HepG2 (cell line): ENCODE measurements around the gene KANSL1L. TPM values are rescaled to one million over a fixed set of nuclear protein-coding genes. Genes with fewer than 3 reads are reported as not detected.
A peak's percentile ranks its signal among the peaks of the same experiment; 100 is the strongest.

Experiments
- ATAC-seq: fragments of 200-7000 bp; cut with Tn5 transposase; 3 replicates; pipeline ENCODE4 v1.9.1; 2020; ENCODE audit warnings: mild to moderate bottlenecking, moderate library complexity
- BruUV-seq: library from RNA; stranded (reverse); fragments of 400-500 nt; replicated peaks from 2 replicates; lab custom pipeline; 2021; lab: Mats Ljungman, UMichigan
- CTCF ChIA-PET: fragments of 300-600 bp; formaldehyde crosslinking; extraction: SDS; loops from one replicate; lab custom pipeline; 2021; ENCODE audit warnings: low total read pairs, inconsistent platforms, low intra/inter-chr PET ratio; lab: Yijun Ruan, JAX
- POLR2A ChIA-PET: fragments of 350-600 bp; sonication (Branson Sonifier 250); formaldehyde crosslinking; loops from one replicate; lab custom pipeline; 2020; ENCODE audit warnings: antibody characterized with exemption, inconsistent platforms; lab: Yijun Ruan, JAX
- DNase-seq: peaks from one replicate; pipeline ENCODE4 v3.0.0-alpha.2; 2015; ENCODE audit warnings: low spot score
- FAIRE-seq: peaks from 3 replicates; lab custom pipeline; 2011; peaks lifted over from hg19 to GRCh38; lab: Jason Lieb, UNC
- H2AFZ ChIP-seq: one replicate; pipeline ENCODE4 v1.6.1; 2011; ENCODE audit warnings: low read length, inconsistent platforms
- H3K27ac ChIP-seq: fragments of 300-600 bp; 3 replicates; pipeline ENCODE4 v1.8.0; 2011; ENCODE audit warnings: mixed run types, mild to moderate bottlenecking, mixed read lengths, low read length, inconsistent platforms; ENCODE audit not compliant: insufficient read depth; ENCODE audit errors: extremely low read length
- H3K27me3 ChIP-seq, 2 experiments: fragments of 200-600 bp in 1 of 2; 2 replicates in 1 of 2; 3 replicates in 1 of 2; pipeline versions ENCODE4 v1.6.0 to v1.8.0; 2011; ENCODE audit warnings: low read length in 2 of 2, mild to moderate bottlenecking in 2 of 2, moderate library complexity in 2 of 2, inconsistent platforms in 1 of 2; ENCODE audit not compliant: insufficient read depth in 2 of 2, control insufficient read depth in 1 of 2
- H3K36me3 ChIP-seq, 2 experiments: fragments of 200-600 bp in 1 of 2; replicated peaks in 1 of 2; 2 replicates in 1 of 2; 3 replicates in 1 of 2; pipeline versions ENCODE4 v1.5.1 to v1.8.0; 2011; ENCODE audit warnings: low read length in 2 of 2, inconsistent platforms in 1 of 2; ENCODE audit not compliant: insufficient read depth in 2 of 2, control insufficient read depth in 1 of 2
- H3K4me1 ChIP-seq: 2 replicates; pipeline ENCODE4 v1.5.1; 2012; ENCODE audit warnings: low read length, inconsistent platforms; ENCODE audit not compliant: insufficient read depth
- H3K4me2 ChIP-seq: 2 replicates; pipeline ENCODE4 v1.6.0; 2011; ENCODE audit warnings: low read depth, low read length, inconsistent platforms
- H3K4me3 ChIP-seq, 3 experiments: fragments of 200-600 bp in 1 of 3; sonication (generic), shearing (Covaris generic) in 1 of 3; replicated peaks in 1 of 3; 2 replicates each; pipeline ENCODE4 v1.5.1; 2011 to 2016; ENCODE audit warnings: low read length in 3 of 3, inconsistent platforms in 2 of 3, low read depth in 2 of 3, mild to moderate bottlenecking in 2 of 3, control low read depth in 1 of 3, mixed read lengths in 1 of 3; ENCODE audit not compliant: insufficient read depth in 1 of 3
- H3K79me2 ChIP-seq: one replicate; pipeline ENCODE4 v1.6.1; 2011; ENCODE audit warnings: low read length, inconsistent platforms; ENCODE audit not compliant: insufficient read depth
- H3K9ac ChIP-seq: 2 replicates; pipeline ENCODE4 v1.6.0; 2011; ENCODE audit warnings: mild to moderate bottlenecking, low read depth, low read length, inconsistent platforms; ENCODE audit not compliant: insufficient read depth
- H3K9me3 ChIP-seq: 2 replicates; pipeline ENCODE4 v1.5.1; 2012; ENCODE audit warnings: mild to moderate bottlenecking, low read length
- H4K20me1 ChIP-seq: 2 replicates; pipeline ENCODE4 v1.6.0; 2011; ENCODE audit warnings: inconsistent platforms, mild to moderate bottlenecking, low read length, moderate library complexity; ENCODE audit not compliant: insufficient read depth
- ATF1 ChIP-seq: IDR thresholded peaks from 2 replicates; pipeline ENCODE4 v1.6.1; 2016; ENCODE audit warnings: mild to moderate bottlenecking, control low read depth
- HNRNPK ChIP-seq: fragments of 200-400 bp; formaldehyde crosslinking; IDR thresholded peaks from 2 replicates; pipeline ENCODE4 v1.6.1; 2018; ENCODE audit warnings: low read length, low read depth, moderate library complexity, mild to moderate bottlenecking; ENCODE audit not compliant: poor library complexity, severe bottlenecking
- NFKBIZ ChIP-seq: IDR thresholded peaks from 2 replicates; pipeline ENCODE4 v1.6.1; 2018; ENCODE audit warnings: missing genetic modification reagents, missing compliant biosample characterization
- PAX8 ChIP-seq: sonication (generic); formaldehyde crosslinking; IDR thresholded peaks from 2 replicates; pipeline ENCODE4 v1.8.0; 2022; ENCODE audit warnings: mild to moderate bottlenecking, missing genetic modification reagents, borderline replicate concordance
- PHB2 ChIP-seq: fragments of 450-650 bp; IDR thresholded peaks from 2 replicates; pipeline ENCODE4 v1.6.1; 2018; ENCODE audit not compliant: partially characterized antibody
- RAD21 ChIP-seq: fragments of 450-650 bp; formaldehyde crosslinking; IDR thresholded peaks from 2 replicates; pipeline ENCODE4 v1.5.0; 2020; ENCODE audit warnings: mild to moderate bottlenecking
- RCOR2 ChIP-seq: IDR thresholded peaks from 2 replicates; pipeline ENCODE4 v1.6.1; 2016; ENCODE audit warnings: missing biosample characterization, missing genetic modification reagents
- SALL1 ChIP-seq: sonication (generic); formaldehyde crosslinking; IDR thresholded peaks from 2 replicates; pipeline ENCODE4 v1.8.0; 2022; ENCODE audit warnings: mild to moderate bottlenecking, missing genetic modification reagents
- SAP130 ChIP-seq: IDR thresholded peaks from 2 replicates; pipeline ENCODE4 v1.6.1; 2016; ENCODE audit warnings: low read depth
- SMC3 ChIP-seq: IDR thresholded peaks from 2 replicates; pipeline ENCODE4 v1.6.1; 2011; ENCODE audit warnings: low read length, improper control_type of control experiment
- SUZ12 ChIP-seq: fragments of 150-350 bp; IDR thresholded peaks from 2 replicates; pipeline ENCODE4 v1.6.1; 2014; ENCODE audit warnings: low read depth, low read length
- UBTF ChIP-seq: sonication (generic); formaldehyde crosslinking; IDR thresholded peaks from 2 replicates; pipeline ENCODE4 v1.4.0; 2020; ENCODE audit warnings: mild to moderate bottlenecking, missing genetic modification reagents
- USF2 ChIP-seq, 2 experiments: sonication (generic) in 1 of 2; formaldehyde crosslinking in 1 of 2; IDR thresholded peaks; 2 replicates each; pipeline versions ENCODE4 v1.5.1 to v1.6.1; 2011 to 2020; ENCODE audit warnings: borderline replicate concordance in 1 of 2, low read depth in 1 of 2, low read length in 1 of 2, mild to moderate bottlenecking in 1 of 2, missing genetic modification reagents in 1 of 2, moderate library complexity in 1 of 2
- ZBTB34 ChIP-seq: sonication (generic); formaldehyde crosslinking; IDR thresholded peaks from 2 replicates; pipeline ENCODE4 v1.8.0; 2022; ENCODE audit warnings: mild to moderate bottlenecking, missing genetic modification reagents
- ZNF557 ChIP-seq: sonication (generic); formaldehyde crosslinking; IDR thresholded peaks from 2 replicates; pipeline ENCODE4 v1.4.0; 2020; ENCODE audit warnings: missing genetic modification reagents
- WGBS: methylation state at CpG from one replicate; pipeline ENCODE4 v1.1.6; 2017; ENCODE audit warnings: low lambda C conversion rate; 5-methylcytosine and 5-hydroxymethylcytosine counted together
- in situ Hi-C: cut with HindIII; loops from 2 replicates; pipeline ENCODE4 v1.10.0; 2017; ENCODE audit warnings: low pct_unique_long_range_greater_than_20kb; ENCODE audit not compliant: extremely low pct_ligation_motif_present
- intact Hi-C: fragments of 100-400 bp; cut with micrococcal nuclease; formaldehyde crosslinking; loops from one replicate; pipeline ENCODE4 v1.10.0; 2022; ENCODE audit not compliant: unreplicated experiment
- polyA plus RNA-seq, 8 experiments: library from polyadenylated mRNA; depleted of rRNA in 3 of 8; stranded (reverse) in 7 of 8; unstranded in 1 of 8; fragments of >200 nt; fragmentation: Illumina TruSeq in 4 of 8; extraction: Trizol in 4 of 8; gene quantifications; 2 replicates each; pipeline versions ENCODE4 v1.2.1 to v1.2.3, GENCODE V29; 2011 to 2016; ENCODE audit warnings: low read depth in 4 of 8, missing spikeins in 1 of 8, mixed read lengths in 1 of 8; ENCODE audit not compliant: insufficient read depth in 1 of 8
- total RNA-seq, 5 experiments: library from RNA; depleted of rRNA; stranded (reverse); fragments of >200 nt; fragmentation: Illumina TruSeq; extraction: Trizol; gene quantifications; 2 replicates each; pipeline ENCODE4 v1.2.3, GENCODE V29; 2016; ENCODE audit warnings: low read depth in 1 of 5

The KANSL1L gene
- total and polyA plus RNA-seq, 2 of the 13 experiments (the other 11 are each of a cell fraction or from before 2014, with no cell fraction given) = 5.4 to 10.3 TPM

GRCh38 chr2:210195101-210195852 lies 24.1 kb upstream of the KANSL1L start (continued):
- TF ChIP-seq UBTF (CRISPR knock-in tag) (no peak), ZNF557 (CRISPR knock-in tag) (no peak), SALL1 (CRISPR knock-in tag) (no peak), RAD21 (CRISPR knock-in tag) (peak; percentile 82), SMC3 (peak; percentile 93), RCOR2 (no peak), SAP130 (CRISPR knock-in tag) (0 out of 2 replicates have a peak, but pooled peaks have one; percentile 25), ZBTB34 (CRISPR knock-in tag) (no peak)

GRCh38 chr2:210190345-210190744 lies 19.1 kb upstream of the KANSL1L start:
- no peak overlapping the region for H3K9ac ChIP-seq
- POLR2A ChIA-PET = interaction anchor here (0.7 to 1.4 kb wide), 3 partner anchors 9 to 187 kb away, joined by 3 read pairs; partner anchors contain the start of gene KANSL1L
- no TSS peak for BruUV-seq
- CTCF ChIA-PET = no interaction called here
- peaks cover 17% of the 10 kb centered on the region for H3K4me1 ChIP-seq
- H2AFZ ChIP-seq = no peak overlapping the region
- intact Hi-C loops (no loop called here), in situ Hi-C loops (loop anchor here (25.0 kb wide), 1 partner anchor 1803 kb away; no protein-coding TSS in a partner anchor)
- no peak overlapping the region for H3K27ac ChIP-seq
- no peak overlapping the region for H3K4me3 ChIP-seq
- DNase-seq (no peak), ATAC-seq (no peak), FAIRE-seq (no peak)
- WGBS = 30% methylated on average over 4 of the region's 4 CpGs
- no peak overlapping the region for H3K4me2 ChIP-seq
- no peaks in the 10 kb centered on the region for H3K79me2 ChIP-seq
- H3K36me3 ChIP-seq = no peaks in the 10 kb centered on the region
- H3K27me3 ChIP-seq = no peaks in the 10 kb centered on the region
- no peaks in the 10 kb centered on the region for H4K20me1 ChIP-seq
- H3K9me3 ChIP-seq = no peaks in the 10 kb centered on the region
- no peak for TF ChIP-seq USF2 (IDR thresholded peaks at IDR 0.05; ENCODE audit: low read depth, low read length)
- no peak for TF ChIP-seq USF2 (CRISPR knock-in tag; IDR thresholded peaks at IDR 0.05; ENCODE audit: borderline replicate concordance)
- no peak for TF ChIP-seq HNRNPK
- TF ChIP-seq PHB2 = no peak
- TF ChIP-seq NFKBIZ (CRISPR knock-in tag) = no peak
- no peak for TF ChIP-seq SUZ12
- no peak for TF ChIP-seq ATF1 (CRISPR knock-in tag)
- TF ChIP-seq PAX8 (CRISPR knock-in tag) = no peak
